Mammary microvascular endothelial cell (primary cell): ENCODE results near the gene MED23. TPM values are rescaled to one million over a fixed set of nuclear protein-coding genes. Genes with fewer than 3 reads are reported as not detected.

Experiments
- total RNA-seq: library from RNA; depleted of rRNA; stranded (reverse); fragments of >200 nt; gene quantifications from 2 replicates; pipeline ENCODE4 v1.2.3, GENCODE V29; 2015

MED23 gene
- total RNA-seq: 18.2 and 20.4 TPM in 2 replicates

GRCh38 chr6:131627724-131628682, at the start of gene MED23:
Gene MED23, minus strand, starts transcription at chr6:131628242. Its CDS starts 193 bp downstream, at chr6:131628049.

GRCh38 chr6:131636880-131637792, 9.1 kb upstream of the MED23 start, which contains the start of gene ENPP3:
Gene ENPP3, plus strand, starts transcription at chr6:131637302. Its CDS starts 83 bp downstream, at chr6:131637385.

GRCh38 chr6:131572686-131573415, 55.2 kb downstream of the MED23 start, which contains the start of gene ARG1:
Gene ARG1, plus strand, starts transcription at chr6:131573226. Its CDS starts 57 bp downstream, at chr6:131573283.

Other genes with a start within 250 kb of the MED23 start
- not detected in 2 replicates for gene ARG1, start 55.0 kb downstream of the MED23 start, total RNA-seq
- gene ENPP3, start 9.1 kb upstream of the MED23 start, total RNA-seq: not detected in 2 replicates
- gene OR2A4, start 73.2 kb upstream of the MED23 start, total RNA-seq: not detected in 2 replicates
- not detected in 2 replicates for gene CTAGE9, start 82.8 kb upstream of the MED23 start, total RNA-seq
- gene ENPP1, start 179.8 kb upstream of the MED23 start, total RNA-seq: 0.64 and 1.9 TPM in 2 replicates